GM23338 (cell line): Measurements from ENCODE around the gene ATF7.

Experiments used
- CTCF ChIP-seq, 2 experiments: fragments of 200-600 bp in 1 of 2; sonication (generic) in 1 of 2; conservative IDR thresholded peaks; 2 replicates each; pipeline versions ENCODE4 v1.5.1 to v1.6.1; 2016 to 2017; ENCODE audit warnings: antibody characterized with exemption in 2 of 2, low read depth in 2 of 2, mild to moderate bottlenecking in 2 of 2, moderate library complexity in 1 of 2
- ETS1 ChIP-seq: IDR thresholded peaks from 2 replicates; pipeline ENCODE4 v1.6.1; 2016; ENCODE audit warnings: antibody characterized with exemption
- EZH2 ChIP-seq: fragments of 200-600 bp; sonication (generic); IDR thresholded peaks from one replicate; pipeline ENCODE4 v1.8.0; 2017; ENCODE audit warnings: antibody characterized with exemption, mild to moderate bottlenecking, low read depth; ENCODE audit not compliant: unreplicated experiment
- EZH2phosphoT487 ChIP-seq: fragments of 200-600 bp; sonication (generic); IDR thresholded peaks from one replicate; pipeline ENCODE4 v1.8.1; 2018; ENCODE audit warnings: antibody characterized with exemption; ENCODE audit not compliant: unreplicated experiment
- JUNB ChIP-seq: IDR thresholded peaks from one replicate; pipeline ENCODE4 v1.6.1; 2016; ENCODE audit warnings: antibody characterized with exemption; ENCODE audit not compliant: unreplicated experiment
- NANOG ChIP-seq: IDR thresholded peaks from 2 replicates; pipeline ENCODE4 v1.6.1; 2016; ENCODE audit warnings: antibody characterized with exemption, borderline replicate concordance
- REST ChIP-seq: IDR thresholded peaks from one replicate; pipeline ENCODE4 v1.6.1; 2018; ENCODE audit warnings: antibody characterized with exemption; ENCODE audit not compliant: unreplicated experiment

GRCh38 chr12:53589423-53589822 lies 36.8 kb downstream of the ATF7 start:
- TF ChIP-seq ETS1 (no peak), EZH2 (no peak), CTCF (conservative IDR thresholded peaks at IDR 0.05; ENCODE audit: low read depth in 2 of 2) (no peak), NANOG (no peak), JUNB (no peak), REST (no peak), EZH2phosphoT487 (no peak)
